Stimulated activated CD8-positive, alpha-beta memory T cell treated with anti-CD3 and anti-CD28 coated beads, Interleukin-7, amount 100 ng/mL, for 1 hour (primary cell): ENCODE results near the gene DNAH1.
"Not testable (repeated sequence)": the region's sequence is repeated elsewhere in the genome, so short reads cannot be mapped to it uniquely, and the experiment has no call there.

Experiments used
- DNase-seq, 2 donors: peaks; one replicate each; pipeline ENCODE4 v3.0.0-alpha.2; 2020; ENCODE audit warnings: low read depth in 2 of 2

DNAH1 gene

GRCh38 chr3:52333869-52334557, 17.9 kb downstream of the DNAH1 start:
- DNase-seq, result no peak

DNA sequence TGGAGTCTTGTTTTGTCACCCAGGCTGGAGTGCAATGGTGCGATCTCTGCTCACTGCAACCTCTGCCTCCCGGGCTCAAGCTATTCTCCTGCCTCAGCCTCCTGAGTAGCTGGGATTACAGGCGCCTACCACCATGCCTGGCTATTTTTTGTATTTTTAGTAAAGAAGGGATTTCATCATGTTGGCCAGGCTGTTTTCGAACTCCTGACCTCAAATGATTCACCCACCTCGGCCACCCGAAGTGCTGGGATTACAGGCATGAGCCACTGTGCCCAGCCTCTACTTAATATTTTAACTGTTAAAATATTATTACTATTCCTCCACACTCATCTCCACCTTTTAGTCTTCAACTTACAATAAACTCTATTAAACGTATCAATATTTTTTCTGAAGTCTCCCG, 22.0 kb downstream of the DNAH1 start:
- DNase-seq, result not testable (repeated sequence)

DNA sequence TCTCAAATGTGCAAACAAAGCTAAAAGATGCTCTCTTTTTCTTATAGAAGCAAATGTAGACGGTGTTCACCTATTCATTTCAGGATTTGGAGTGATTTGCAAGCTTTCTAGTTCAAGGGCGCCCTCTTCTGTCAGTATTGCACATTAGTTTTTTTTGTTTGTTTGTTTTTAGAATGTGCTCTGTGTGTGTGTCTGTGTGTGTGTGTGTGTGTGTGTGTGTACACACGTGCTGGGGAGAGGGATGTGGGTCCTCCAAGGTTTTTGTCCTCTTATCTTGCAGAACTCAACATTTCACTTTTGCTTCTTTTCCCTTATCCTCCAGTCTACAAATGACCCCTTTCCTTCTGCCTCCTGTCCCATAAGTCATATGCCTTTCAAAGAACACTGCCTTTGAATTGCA, 23.5 kb downstream of the DNAH1 start:
- no peak for DNase-seq

DNA sequence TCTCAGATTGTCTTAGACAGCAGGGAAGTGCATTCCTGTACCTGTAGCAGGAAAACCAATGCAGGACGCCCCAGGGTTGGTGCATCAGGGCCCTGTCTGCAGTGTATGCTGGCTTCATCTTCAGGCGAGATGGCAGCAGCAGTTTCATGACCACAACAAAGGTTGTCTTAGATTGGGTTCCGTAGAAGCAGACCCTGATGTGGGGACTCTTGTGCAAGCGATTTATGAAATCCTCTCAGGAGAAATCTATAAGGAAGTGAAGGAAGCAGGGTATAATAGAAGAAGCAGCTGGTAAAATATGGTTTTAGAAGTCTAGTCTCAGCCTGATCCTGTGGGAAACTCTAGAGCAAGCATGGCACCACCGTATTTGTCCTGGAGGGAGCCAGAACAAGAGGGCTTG, 25.0 kb downstream of the DNAH1 start:
- no peak for DNase-seq

DNA sequence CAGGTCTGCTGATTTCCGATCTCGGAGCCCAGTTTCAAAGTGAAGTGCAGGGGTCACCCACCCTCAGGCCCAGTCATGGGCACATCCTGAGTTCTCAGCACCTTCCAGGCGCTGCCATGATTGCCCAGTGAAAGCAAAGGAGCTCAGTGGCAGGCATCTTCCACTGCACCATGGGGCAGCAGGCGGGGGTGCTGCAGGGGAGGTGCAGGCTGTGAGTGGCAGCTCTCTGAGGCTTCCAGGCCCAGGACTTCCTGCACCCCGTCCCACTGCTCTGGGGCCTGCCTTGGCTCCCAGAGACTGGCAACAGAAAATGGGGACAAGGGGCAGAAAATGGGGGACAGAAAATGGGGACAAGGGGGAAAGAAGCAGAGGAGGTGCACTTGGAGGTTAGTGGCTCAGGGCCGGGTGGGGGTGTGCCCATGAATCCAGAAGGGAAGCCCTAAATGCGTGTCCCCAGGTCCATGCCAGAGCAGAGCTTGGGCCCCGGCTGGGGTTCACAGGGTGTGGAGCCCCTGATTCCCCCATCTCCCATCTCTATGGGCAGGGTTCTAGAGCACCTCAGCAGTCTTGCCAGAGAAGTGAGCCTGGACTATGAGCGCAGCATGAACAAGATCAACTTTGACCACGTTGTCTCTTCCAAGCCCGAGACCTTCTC, 28.0 kb downstream of the DNAH1 start:
- no peak for DNase-seq

DNA sequence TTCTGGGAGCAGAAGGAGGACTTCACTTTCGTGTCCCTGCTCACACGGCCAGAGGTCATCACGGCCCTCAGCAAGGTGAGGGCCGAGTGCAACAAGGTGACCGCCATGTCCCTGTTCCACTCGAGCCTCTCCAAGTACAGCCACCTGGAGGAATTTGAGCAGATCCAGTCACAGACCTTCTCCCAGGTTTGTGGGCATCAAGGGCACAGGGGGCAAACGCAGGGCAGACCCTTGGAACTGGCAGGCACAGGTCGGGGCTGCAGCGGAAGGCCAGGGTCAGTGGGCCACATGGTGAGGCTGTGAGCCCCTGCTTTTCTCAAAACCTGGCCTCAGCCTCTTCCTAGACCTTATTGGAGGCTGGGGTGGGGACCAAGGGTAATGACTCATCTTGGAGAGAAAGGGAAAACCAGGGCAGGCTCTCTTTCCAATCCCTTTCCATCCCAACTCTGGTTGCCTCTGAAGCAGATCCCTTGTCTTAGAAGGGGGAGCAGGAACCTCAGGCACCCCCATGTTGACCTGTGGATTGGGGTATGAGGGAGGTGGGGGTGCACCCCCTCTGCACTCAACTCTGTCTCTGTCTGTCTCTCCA, 29.5 kb downstream of the DNAH1 start:
- no peak for DNase-seq

DNA sequence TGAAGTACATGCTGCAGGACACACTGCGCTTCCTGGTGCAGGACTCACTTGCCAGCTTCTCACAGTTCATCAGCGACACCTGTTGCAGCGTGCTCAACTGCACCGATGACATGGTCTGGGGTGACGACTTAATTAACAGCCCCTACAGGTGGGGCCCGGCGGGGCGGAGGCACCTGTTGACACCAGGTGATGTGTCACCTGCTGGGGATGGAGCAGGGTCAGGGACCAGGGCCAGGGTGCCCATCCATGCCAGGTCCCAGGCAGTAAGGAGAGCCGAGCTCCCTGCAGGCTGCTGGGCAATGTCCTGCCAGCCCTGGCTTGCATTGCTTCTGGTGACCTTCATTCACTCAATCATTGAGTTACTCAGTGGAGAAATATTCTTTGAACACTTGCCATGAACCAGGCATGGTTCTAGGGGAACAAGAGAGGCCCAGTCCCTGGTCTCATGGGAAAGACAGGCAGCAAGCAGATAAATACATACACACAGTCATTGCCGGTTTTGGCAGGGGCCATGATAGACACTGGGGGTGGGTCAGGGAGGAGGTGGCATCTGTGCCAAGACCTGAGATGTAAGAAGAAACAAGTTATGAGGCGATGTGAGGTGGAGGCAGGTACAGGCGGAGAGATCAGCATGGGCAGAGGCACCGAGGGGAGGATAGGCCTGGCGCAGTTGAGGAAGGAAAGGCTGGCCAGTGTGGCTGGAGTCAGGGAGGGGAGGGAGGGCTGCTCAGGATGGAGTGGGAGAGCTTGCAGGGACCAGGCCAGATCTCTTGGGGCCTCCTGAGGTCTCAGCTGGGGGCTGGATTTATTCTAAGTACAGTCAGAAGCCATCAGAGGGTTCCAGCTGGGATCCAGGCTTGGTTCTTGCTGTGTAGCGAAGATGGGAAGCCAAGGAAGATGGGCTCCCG, 30.8 kb downstream of the DNAH1 start:
- no peak for DNase-seq

DNA sequence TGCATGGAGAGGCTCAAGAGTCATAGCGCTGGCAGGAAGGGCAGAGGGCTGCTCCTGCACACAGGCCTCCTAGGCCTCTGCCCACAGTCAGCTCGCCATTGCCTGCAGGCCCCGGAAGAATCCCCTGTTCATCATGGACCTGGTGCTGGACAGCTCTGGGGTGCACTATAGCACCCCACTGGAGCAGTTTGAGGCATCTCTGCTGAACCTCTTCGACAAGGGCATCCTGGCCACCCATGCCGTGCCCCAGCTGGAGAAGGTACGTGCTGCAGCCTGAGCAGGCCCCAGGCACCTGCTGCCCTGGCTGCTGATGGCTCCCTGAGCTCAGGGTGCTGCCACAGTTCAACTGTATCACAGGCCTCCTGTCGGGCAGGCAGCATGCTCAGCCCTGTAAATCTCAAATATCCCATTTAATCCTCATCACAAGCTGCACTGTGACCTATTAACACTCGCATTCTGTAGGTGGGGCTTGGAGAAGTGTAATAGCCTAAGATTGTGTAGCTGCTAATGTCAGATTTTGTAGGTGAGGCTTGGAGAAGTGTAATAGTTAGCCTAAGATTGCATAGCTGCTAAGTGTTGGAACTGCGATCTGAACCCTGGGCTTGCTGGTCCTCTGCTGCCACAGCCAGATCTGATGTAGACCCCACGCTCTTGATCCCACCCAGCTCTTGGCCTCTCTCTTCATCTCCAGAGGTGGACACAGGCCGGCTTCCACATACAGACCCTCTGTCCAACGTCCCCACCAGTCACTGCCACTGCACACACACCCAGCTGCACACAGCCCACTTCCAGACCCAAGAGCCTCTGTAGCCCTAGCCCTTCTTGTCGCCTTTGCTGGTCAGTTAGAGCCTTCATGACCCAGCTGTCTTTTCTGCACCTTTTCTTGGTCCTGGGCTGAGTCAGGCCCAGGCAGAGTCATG, 31.9 kb downstream of the DNAH1 start:
- DNase-seq, result no peak

DNA sequence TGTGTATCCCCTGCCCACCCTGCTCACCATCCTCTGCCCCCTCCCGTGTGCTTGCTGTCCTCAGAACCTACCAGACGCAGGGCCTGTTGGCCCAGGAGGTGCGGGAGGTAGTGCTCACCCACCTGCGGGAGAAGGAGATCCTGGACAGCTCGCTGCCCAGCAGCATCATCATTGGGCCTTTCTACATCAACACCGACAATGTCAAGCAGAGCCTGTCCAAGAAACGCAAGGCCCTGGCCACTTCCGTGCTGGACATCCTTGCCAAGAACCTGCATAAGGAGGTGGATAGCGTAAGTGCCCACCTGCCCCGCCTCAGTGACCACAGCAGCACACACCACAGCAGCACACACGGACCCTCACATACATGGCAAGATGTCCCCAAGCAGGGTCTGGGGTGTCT, 33.0 kb downstream of the DNAH1 start:
- no peak for DNase-seq

DNA sequence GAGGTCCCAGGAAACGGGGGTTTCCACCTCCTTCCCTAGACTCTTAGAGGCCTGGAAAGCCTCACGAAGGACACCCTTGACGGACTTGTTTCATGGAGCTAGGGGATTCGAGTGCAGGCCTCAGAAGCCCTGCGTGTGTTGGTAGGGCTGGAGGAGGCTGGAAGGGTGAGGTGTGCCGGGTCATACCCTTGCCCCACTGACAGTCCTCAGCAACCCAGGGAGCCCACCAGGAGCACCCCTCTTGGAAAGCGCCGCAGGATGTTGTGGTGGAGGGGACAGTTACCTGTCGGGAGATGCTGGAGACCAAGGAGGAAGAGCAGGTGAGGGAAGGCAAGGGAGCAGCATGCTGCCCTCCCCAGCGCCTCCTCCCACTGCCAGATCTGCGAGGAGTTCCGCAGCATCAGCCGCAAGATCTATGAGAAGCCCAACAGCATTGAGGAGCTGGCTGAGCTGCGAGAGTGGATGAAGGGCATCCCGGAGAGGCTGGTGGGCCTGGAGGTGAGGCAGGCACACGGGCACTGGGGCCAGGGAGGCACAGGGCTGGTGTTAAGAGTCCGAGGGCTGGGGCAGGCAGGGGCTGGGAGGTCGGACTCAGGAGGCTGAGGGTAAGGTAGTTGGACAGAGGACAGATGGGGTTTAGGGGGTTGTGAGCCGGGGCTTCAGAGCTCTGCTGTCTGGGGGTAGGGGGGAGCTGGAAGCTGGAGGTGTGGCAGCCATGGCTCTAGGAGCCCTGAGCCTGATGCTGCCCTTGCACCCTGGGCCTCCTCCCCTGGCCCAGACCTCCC, 33.7 kb downstream of the DNAH1 start:
- DNase-seq, result no peak

DNA sequence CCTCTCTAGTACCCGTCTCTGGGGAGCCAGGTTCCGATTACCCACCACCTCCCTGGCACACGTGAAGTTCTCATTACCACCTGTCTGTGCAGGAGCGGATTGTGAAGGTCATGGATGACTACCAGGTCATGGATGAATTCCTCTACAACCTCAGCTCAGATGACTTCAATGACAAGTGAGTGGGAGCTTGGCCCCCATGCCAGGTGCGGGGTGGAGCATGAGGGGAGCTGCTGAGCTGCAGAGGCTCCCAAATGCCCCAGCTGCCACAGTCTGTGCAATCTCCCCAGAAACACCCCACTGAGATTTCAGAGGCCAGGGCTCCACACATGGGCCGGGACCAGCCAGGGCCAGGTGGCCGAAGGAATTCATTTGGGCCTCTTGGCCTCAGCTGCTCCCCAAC, 34.3 kb downstream of the DNAH1 start:
- no peak for DNase-seq

DNA sequence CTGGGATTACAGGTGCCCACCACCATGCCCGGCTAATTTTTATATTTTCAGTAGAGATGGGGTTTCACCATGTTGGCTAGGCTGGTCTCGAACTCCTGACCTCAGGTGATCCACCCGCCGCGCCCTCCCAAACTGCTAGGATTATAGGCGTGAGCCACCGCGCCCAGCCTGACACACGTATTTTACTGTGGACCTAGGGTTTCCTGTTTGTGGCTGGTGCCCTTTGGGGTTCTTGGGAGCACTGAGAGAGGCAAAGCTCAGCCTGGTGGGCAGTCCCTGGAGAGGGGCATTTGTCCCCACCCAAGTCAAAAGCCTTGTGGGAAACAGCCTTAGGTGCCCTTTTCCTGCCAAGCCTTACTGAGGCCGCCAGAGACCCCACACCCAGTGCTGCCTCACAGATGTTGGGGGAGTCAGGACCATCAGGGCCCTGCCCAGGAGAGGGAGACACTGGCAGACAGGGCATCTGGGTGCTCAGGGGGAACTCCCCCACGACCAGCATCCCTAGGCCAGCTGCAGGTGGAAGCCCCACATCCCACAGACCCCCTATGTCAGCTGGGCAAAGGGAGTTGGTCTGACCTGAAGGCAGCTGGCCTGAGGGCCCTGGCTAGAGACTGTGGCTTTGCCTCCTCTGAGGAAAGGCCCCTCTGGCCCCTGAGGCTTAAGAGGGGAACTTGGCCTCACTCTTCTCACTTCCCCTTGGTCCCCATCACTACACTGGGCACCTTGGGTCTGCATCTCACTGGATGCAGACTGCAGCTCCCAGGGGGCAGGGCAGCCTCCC, 35.1 kb downstream of the DNAH1 start:
- no peak for DNase-seq

DNA sequence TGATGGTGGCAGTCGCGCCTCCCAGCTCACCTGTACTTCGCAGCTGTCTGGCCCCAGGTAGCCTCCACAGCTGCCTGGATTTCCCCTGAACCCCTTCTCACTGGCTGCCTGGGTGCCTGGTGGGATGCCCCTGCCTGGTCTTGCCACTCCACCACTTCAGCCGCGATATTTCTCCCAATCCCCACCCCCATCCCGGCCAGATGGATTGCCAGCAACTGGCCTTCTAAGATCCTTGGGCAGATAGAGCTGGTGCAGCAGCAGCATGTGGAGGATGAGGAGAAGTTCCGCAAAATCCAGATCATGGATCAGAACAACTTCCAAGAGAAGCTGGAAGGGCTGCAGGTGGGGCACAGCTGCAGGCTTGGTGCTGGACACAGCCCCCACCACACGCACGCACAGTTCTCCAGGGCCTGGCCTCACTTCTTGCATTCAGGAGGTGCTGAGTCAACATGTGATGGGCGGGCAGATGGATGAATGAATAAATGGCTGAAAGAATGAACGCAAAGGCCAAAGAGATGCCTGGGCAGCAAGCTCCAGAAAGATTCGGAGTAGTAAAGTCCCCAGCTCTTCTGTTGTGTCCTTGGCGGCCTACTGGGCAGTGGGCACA, 35.7 kb downstream of the DNAH1 start:
- no peak for DNase-seq

DNA sequence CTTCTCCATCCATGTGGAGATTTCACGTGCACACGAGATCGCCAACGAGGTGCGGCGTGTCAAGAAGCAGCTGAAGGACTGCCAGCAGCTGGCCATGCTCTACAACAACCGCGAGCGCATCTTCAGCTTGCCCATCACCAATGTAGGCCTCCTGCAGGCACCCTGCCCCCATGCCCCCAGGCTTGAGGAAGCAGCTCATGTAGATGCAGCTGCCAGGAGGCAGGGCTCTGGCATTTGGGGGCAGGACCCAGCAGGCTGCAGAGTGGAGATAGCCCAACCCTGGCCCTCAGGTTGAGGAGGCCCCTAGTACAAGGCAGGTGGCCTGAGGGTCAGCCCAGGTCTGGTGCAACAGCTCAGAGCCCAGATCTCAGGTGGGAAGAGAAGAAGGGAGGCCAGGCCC, 36.4 kb downstream of the DNAH1 start:
- DNase-seq, result no peak

GRCh38 chr3:52353291-52353855, 37.3 kb downstream of the DNAH1 start:
- DNase-seq, result no peak

- DNase-seq, result no peak
Observed at GRCh38 chr3:52354676-52355075, 38.6 kb downstream of the DNAH1 start.

DNA sequence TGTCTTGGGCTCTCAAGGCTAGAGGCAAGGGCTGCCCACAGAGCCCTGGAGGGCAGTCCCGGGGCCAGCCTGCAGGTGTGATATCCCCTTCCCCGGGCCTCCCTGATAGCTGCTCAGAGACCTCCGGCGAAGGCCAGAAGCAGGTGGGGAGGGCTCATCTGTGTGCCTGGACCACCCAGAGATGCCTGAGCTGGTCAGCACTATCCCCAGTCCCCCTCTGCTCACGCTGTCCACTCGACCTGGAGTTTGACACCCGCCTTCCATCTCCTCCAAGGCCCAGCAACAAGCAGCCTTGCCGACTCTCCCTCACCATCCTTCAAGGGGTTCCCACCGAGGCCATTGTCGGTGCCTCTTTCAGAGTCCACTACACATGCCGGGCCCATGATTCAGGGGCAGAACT, 39.4 kb downstream of the DNAH1 start:
- no peak for DNase-seq

GRCh38 chr3:52356126-52356525, 40.0 kb downstream of the DNAH1 start:
- no peak for DNase-seq
